GM19239 (cell line): ENCODE data around the gene NAA35.
"Not testable (repeated sequence)": the region's sequence is repeated elsewhere in the genome, so short reads cannot be mapped to it uniquely, and the experiment has no call there.

Experiments used
- DNase-seq: peaks from one replicate; pipeline ENCODE4 v3.0.0; 2011; ENCODE audit warnings: low spot score; ENCODE audit not compliant: insufficient read length
- FAIRE-seq: peaks from 2 replicates; lab custom pipeline; 2011; peaks lifted over from hg19 to GRCh38; lab: Jason Lieb, UNC

NAA35 gene

GRCh38 chr9:85942913-85943709 is 2.2 kb downstream of the NAA35 start:
- DNase-seq (no peak), FAIRE-seq (no peak)

GRCh38 chr9:85943757-85944430 is 2.9 kb downstream of the NAA35 start:
- FAIRE-seq (no peak), DNase-seq (no peak)

DNA sequence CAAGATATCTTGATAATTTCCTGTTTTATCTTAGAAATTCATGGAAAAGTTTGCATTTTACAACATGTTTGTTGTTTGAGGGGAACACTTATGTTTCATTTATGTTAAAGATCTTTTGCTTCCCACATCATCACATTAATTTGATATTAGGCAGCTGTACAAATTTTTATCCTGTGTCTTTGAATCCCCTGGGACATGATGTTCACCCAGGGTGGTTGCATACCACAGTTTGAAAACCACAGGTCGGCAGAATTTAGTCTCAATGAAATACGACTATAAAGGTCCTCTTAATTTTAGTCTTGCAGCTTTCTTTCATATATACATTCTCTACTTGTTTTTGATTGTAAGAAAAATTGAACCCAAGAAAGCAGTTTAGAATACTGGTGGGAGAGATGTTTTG is 3.7 kb downstream of the NAA35 start:
- FAIRE-seq, result no peak
- no peak for DNase-seq

- DNase-seq (no peak), FAIRE-seq (no peak)
Observed at GRCh38 chr9:85949586-85950335, 8.8 kb downstream of the NAA35 start.

GRCh38 chr9:85959955-85960354 is 19.0 kb downstream of the NAA35 start:
- no peak for DNase-seq
- FAIRE-seq, result no peak

DNA sequence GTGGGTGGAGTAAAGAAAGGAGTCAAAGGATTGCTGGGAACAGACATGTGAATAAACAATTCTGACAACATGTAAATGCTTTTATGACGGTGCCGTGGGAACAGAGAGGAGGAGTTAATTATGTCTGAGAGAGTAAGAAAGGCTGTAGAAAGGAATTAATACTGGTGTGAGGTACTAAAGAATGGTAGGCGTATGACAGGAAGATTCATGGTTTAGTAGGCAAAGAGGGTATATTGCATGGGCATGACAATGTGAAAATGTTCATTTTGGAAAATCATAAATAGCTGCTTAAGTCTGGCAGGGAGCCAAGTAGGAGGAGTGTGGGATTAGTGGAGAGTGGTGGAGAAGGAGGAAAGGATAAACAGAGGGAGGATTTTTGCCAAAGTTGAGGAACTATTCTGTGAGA is 19.7 kb downstream of the NAA35 start:
- FAIRE-seq (no peak), DNase-seq (no peak)

GRCh38 chr9:85964526-85964925 is 23.6 kb downstream of the NAA35 start:
- DNase-seq, result no peak
- FAIRE-seq, result no peak

DNA sequence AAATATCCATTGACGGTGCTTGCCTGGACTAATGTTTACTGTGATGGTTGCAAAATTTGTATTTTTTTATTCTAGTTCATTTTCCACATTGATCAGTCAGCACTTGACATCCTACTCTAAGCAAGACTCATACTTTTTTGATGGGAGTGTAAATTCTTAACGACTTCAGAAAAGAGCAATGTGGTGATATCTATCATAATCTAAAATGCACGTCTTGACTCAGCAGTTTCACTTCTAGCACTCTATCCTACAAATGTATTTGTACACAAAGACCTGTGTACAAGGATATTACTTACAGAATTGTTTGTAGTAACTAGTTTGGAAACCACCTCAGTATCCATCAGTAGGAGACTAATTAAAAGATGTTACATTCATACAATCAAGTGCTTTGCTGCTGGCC is 24.0 kb downstream of the NAA35 start:
- DNase-seq (no peak), FAIRE-seq (no peak)

GRCh38 chr9:85969727-85970126 is 28.8 kb downstream of the NAA35 start:
- no peak for FAIRE-seq

GRCh38 chr9:85971731-85972130 is 30.8 kb downstream of the NAA35 start:
- FAIRE-seq (no peak), DNase-seq (no peak)

More at GRCh38 chr9:85969727-85970126, 28.8 kb downstream of the NAA35 start:
- DNase-seq, result no peak

- DNase-seq (no peak), FAIRE-seq (no peak)
Observed at GRCh38 chr9:85973238-85973637, 32.3 kb downstream of the NAA35 start.

GRCh38 chr9:85974055-85974547 is 33.2 kb downstream of the NAA35 start:
- not testable (repeated sequence) for FAIRE-seq

DNA sequence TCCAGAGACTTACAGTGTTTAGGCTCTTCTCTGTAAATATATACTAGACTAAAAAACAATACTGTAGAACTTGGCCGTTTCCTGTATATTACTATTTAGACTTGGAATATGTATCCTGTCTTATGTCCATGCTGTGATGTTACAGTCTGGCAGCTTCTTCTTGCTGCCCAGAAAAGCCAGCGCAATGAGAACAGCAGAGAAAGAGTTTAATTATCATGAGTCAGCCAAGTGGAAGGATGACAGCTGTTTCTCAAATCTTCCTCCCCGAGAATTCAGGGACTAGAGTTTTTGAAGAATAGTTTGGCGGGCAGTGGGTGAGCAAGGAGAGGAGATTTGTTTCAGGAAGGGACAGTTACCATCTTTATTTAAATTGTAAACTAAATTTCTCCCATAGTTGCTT is 37.5 kb downstream of the NAA35 start:
- FAIRE-seq (no peak), DNase-seq (no peak)

More at GRCh38 chr9:85974055-85974547, 33.2 kb downstream of the NAA35 start:
- DNase-seq, result not testable (repeated sequence)

DNA sequence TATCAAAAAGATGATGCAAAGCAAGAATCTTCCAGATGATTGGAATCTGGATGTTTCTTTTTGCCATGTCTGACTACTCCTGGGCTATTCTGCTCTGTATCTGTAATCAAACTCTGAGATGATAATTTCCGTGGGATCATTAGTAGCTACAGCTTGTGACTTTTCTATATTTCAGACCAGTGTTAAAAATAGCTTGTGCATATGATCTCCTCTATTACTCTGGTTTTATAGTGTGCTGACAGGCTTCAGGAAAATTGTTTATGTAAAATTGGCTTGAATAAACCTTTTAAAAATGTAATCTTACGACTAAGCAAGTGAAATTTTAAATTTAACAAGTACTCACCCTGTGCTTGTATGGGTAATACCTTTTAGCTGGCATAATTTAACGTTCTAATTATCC is 40.4 kb downstream of the NAA35 start:
- no peak for FAIRE-seq
- no peak for DNase-seq

GRCh38 chr9:85984457-85984856 is 43.5 kb downstream of the NAA35 start:
- FAIRE-seq (no peak), DNase-seq (no peak)

- DNase-seq, result no peak
- FAIRE-seq, result no peak
Observed at GRCh38 chr9:85987236-85987635, 46.3 kb downstream of the NAA35 start.

DNA sequence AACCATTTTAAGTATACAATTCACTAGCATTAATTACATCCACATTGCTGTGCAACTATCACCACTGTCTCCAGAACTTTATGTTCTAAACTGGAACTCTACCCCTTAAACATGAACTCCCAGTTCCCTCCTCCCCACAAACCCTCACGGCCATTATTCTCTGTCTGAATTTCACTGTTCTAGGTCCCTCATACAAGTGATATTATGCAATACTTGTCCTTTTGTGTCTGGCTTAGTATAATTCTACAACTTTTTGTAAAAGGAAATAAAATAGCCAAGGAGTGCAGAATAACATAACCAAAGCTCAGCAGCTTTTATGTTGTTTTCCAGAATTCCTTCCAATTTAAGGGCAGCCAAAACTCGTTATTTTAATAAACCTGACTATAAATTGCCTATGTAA is 53.2 kb downstream of the NAA35 start:
- FAIRE-seq (no peak), DNase-seq (no peak)

GRCh38 chr9:85995097-85995496 is 54.2 kb downstream of the NAA35 start:
- DNase-seq (no peak), FAIRE-seq (no peak)

DNA sequence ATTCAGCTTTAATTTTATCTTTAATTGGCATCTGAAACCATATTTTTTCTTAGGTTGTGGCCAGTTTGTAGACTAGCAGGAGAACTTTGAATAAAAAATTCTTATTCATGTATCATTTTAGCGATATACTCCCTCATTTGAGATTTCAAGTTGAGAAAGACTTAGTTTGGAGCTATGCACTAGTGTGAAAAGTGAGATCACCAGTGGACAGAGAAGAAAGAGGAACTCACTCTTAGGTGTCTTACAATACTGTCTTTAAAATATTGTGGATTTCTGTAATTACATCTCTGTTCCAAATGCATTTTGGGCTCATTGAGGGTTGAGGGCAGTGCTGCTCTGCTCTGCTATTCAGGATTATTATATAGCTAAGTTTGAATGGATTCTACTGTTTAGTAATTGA is 54.7 kb downstream of the NAA35 start:
- DNase-seq, result no peak
- peak; percentile 37 for FAIRE-seq

DNA sequence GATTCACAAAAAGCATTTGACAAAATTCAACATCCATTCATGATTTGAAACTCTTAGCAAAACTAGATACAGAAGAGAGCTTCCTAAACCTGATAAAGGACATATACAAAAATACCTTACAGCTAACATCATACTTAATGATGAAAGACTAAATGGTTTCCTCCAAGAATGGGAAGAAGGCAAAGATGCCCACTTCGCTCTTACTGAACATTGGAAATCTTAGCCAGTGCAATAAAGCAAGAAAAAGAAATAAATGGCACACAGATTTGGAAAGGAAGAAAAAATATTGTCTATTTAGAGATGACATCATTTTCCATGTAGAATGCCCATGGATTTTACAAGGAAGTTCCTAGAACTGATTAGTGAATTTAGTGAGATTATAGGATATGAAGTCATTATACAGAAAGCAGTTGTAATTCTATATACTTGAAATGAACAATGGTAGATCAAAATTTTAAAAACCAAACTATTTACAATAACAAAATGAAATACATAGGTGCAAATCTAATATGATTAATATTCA is 64.4 kb downstream of the NAA35 start:
- FAIRE-seq, result peak; percentile 8

GRCh38 chr9:86009133-86009532 is 68.2 kb downstream of the NAA35 start:
- FAIRE-seq (no peak), DNase-seq (no peak)

More for the DNA sequence above, 64.4 kb downstream of the NAA35 start:
- DNase-seq, result no peak
